Activated CD4-positive, alpha-beta T cell treated with anti-CD3 and anti-CD28 coated beads for 48 hours (primary cell): Measurements from ENCODE around the gene BIRC3.
"Not testable (repeated sequence)": the region's sequence is repeated elsewhere in the genome, so short reads cannot be mapped to it uniquely, and the experiment has no call there.

Experiments used
- DNase-seq: peaks from one replicate; pipeline ENCODE4 v3.0.0-alpha.2; 2020

BIRC3 gene

DNA sequence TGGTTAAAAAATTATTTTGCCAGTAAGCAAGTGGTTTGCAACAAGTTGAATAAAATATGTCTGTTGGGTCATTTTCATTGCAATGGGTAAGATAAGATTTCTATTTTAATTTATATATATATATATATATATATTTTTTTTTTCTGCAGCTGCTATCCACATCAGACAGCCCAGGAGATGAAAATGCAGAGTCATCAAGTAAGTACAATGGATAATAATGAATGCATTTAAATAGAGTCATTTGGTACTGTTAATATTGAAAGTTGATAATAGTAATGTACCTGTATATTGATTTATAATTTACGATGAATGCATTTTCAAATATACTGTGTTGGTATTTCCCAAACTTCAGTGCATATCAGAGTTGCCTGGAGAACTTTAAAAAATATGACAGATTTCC is 11.5 kb downstream of the BIRC3 start:
- DNase-seq, result no peak

DNA sequence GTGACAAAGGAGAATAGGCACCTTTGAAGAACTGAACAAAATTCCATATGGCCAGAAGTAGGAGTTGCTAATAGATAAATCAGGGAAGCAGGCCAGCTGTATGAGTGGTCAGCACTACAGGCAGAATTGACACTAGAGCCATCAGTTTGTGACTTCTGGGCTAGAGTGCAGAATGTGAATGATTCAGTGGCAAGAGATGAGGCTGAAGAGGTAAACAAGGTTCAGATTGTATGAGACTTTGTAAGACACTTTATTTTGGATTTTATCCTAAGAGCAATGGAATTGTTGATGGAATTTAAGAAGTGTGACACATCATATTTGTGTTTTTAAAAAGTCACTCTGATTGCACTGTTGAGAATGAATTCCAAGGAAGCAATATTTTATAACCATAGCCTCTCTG is 12.9 kb downstream of the BIRC3 start:
- no peak for DNase-seq

DNA sequence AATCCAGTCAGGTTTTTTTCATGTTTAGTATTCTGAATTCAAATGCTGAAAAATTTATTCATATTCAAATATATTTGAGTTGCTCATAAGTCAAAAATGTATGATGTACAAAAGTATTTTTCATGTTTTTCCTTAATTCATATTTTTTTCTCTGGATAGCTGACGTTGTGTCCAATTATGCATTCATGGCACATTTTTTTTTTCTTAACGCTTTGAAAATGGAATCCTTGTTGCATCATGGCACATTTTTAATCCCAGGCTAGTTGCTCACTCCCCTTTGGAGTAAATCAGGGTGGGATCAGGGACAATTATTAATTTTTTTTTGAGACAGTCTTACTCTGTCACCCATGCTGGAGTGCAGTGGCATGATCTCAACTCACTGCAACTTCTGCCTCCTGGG is 14.1 kb downstream of the BIRC3 start:
- DNase-seq, result no peak

DNA sequence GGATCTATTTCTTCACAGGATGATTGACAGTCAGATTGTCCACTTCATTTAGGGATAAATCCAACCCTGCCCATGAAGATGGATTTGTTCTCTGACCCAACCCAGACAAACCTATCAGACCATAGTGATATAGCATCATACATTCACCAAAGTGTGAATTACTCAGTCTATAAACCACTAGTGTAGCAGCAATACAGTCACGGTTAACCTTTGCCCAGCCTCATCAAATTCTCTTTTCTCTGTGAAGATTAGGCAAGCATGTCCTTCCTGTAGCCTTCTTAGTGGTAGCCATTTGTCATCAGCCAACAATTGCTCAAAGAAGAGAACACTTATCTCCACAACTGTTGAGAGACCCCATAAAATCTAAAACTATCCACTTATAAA is 15.3 kb downstream of the BIRC3 start:
- no peak for DNase-seq

DNA sequence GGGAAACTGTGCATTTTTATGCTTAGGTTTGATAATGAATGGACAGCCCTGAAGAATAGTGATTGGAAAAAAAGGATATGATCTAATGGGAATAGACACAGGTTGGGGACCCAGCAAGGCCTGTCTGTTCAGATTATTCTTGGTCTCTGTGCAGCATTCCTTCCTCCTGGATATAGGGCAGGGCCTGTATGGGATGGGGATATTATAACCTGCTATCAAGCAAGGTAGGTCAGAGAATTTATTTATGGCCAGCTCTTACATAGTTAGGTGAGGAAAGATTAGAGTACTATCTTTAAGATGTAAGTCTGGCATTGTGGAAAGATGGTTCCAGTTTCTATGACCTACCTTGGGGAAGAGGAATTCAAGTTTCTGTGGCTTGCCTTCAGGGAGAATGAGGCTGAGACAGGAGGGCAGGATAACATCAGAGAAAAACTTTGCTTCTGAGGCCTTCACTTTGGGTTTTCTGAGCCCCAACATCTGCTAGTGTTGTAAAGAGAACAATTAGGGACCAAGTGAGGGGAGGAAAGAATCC is 21.3 kb downstream of the BIRC3 start:
- DNase-seq, result no peak

DNA sequence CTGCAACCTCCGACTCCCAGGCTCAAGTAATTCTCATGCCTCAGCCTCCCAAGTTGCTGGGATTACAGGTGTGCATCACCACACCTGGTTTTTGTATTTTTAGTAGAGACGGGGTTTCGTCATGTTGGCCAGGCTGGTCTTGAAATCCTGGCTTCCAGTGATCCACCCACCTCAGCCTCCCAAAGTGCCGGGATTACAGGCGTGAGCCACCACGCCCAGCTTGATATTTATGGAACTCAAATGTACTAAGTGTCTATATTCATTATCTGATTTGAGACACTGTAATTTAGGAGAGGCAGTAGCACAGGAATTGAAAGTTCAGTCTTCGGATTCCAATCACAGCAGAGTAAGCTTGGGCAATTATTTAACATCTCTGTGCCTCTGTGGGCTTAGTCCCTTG is 24.0 kb downstream of the BIRC3 start:
- DNase-seq, result not testable (repeated sequence)

DNA sequence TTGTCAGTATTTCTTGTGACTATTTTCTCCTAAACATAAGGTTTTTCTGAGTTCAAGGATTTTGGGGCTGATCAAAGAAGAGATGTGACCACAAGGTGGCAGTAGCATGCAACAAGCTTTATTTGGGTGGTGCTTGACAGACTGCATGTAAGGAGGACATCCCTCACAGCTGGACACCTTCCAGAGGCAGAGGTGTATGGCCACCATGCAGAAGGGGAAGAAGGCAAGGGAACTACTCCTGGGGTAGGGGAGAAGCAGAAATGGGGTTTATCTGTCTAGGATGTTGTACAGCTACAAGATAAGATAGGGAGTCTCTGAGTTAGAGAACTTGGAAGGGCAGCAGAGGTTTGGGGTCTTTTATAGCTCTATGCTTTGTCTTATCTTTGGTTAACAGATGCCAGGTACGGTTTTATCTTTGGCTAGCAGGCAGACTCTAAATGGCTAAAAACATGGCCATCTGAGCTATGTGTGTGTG is 24.6 kb downstream of the BIRC3 start:
- peak; percentile 79 for DNase-seq

DNA sequence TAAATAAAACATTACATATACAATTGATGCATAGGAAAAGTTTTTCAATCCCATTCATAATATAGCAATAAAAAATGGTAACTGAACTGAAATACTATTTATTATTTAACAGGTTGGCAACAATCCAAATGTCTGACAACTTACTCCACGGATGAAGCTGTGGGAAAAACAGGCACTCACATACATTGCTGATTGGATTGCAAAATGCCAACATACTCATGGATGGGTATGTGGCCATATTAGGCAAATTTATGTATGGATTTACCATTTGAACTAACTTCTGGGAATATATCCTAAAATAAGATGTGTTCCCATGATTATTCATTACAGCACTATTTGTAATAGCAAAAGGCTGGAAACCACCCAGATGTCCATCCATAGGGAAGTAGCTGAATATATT is 26.5 kb downstream of the BIRC3 start:
- DNase-seq, result no peak

DNA sequence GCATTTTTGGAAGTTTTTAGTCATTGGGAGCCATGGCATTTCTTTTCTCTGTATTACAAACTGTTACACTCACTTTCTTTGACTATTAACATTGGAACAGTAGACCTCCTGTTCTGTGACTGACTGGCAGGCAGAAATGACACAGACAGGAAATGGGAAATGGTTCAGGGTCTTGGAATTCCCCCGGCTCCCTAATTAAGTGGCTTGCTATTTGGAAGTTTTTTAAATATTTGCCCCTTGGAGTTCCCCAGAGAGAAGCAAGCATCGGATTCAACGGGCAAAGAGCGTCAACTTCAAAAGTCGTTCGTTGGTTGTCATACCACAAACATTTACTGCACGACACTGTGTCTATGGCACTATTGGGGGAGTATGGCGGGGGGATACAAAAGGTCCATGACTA is 28.6 kb downstream of the BIRC3 start:
- no peak for DNase-seq

DNA sequence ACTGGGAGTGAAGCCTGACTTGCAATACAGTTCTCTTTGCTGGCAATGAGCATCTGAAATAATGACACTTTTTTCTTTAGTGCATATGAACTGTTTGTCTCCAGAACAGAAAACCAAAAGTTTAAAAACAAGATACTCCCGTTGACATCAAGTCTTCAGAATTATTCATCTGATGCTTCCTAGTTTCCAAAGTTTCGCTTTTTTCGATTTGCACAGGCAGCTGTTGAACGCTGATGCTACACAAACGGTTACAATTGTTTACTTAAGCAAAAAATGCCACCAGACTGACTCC is 29.1 kb downstream of the BIRC3 start:
- no peak for DNase-seq

DNA sequence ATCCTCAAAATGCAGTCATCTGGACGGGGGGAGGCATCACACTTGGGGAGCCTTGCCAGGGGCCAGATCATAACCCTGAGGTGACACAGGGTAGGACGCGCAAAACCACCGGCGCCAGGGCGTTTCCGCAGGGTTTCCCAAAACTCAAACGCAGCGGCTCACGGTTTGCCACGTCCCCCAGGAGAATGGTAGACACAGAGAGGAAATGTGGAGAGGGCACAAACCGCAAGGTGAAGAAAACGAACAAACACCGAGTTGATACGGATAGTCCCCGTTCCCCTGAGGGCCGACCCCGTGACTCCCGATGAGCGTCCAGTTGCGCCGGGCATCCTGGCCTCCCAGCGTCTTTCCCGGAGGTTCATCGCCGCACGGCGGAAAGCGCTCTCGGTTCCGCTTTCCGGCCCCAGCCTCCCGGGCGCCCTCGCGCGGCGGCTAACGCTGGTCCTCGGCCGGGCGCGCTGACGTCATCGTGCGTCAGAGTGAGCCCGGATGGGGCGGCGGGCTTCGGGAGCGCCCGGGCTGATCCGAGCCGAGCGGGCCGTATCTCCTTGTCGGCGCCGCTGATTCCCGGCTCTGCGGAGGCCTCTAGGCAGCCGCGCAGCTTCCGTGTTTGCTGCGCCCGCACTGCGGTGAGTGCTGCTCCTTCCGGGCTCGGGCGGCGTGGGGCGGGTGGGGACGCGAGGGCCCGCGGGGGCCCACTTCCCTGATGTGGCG is 29.6 kb downstream of the BIRC3 start, which contains the start of gene BIRC2:
Gene BIRC2 (plus strand): TSS at position 467 of the 714 bp plus-strand sequence. CDS start 2,641 bp downstream, outside the sequence.
- peak; percentile 97 for DNase-seq

DNA sequence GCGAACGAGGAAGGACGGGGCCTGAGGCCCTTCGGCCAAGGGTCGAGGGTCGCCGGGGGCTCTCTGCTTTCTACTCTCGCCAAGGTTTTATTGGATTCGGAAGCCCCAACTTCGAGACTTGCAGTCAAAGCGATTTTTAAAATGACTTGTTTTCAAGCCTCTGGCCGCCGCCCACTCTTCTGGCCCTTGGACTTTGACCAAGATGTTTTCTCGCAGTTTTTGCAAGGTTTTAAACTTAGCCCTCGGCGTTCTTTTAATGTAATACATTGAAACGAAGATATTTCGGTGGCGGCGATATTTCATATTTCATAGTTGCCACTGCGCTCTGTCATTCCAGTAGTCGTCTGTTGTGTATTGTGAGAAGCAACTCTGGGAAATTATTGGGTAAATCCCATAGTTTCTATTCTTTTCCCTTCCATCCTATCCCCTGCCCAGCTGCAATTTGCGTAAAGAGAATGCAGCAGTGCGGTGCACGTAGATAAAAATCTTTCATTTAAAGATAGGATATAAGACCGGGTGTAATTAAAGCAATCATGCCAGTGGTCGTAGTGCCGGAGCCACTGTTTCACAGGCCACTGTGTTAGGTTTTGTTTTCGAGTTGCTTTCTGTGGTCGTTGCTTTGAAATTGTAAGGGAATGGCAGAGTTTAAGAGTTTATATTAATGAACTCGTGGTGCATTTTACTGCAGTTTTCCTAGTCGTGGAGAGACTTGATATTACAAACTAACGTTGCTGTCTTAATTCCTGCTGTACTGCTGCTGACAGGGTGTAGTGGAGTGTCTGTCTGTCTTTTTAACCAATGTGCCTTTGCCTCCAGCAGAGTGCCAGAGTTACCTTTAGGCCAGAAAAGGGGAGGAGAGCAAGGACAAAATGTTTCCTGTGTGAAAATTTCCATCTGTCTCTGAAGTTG is 30.4 kb downstream of the BIRC3 start:
- no peak for DNase-seq

DNA sequence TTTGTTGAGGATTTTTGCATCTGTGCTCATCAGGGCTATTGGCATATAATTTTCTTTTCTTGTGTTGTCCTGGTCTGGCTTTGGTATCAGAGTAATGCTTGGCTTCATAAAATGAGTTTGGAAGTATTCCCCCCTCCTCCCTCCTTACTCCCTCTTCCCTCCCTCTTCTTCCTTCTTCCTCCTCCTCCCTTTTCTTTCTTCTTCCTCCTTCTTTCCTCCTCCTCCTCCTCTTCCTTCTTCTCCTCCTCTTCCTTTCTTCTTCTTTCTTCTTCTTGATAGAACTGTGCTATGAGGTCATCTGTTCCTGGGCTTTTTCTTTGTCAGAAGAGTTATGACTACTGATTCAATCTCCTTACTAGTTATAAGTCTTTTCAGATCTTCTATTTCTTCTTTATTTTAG is 39.8 kb downstream of the BIRC3 start:
- no peak for DNase-seq

DNA sequence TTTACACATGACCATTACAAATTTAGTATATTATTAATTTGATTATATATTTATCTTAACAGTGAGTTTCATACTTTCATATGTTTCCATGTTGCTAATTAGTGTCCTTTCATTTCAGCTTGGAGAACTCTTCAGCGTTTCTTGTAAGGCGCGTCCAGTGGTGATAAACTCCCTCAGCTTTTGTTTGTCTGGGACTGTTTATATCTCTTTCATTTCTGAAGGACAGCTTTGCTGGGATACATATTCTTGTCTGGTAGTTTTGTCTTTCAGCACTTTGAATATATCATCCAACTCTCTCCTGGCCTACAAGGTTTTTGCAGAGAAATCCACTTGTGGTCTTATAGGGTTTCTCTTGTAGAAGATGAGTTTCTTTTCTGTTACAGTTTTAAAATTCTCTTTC is 42.1 kb downstream of the BIRC3 start:
- no peak for DNase-seq

DNA sequence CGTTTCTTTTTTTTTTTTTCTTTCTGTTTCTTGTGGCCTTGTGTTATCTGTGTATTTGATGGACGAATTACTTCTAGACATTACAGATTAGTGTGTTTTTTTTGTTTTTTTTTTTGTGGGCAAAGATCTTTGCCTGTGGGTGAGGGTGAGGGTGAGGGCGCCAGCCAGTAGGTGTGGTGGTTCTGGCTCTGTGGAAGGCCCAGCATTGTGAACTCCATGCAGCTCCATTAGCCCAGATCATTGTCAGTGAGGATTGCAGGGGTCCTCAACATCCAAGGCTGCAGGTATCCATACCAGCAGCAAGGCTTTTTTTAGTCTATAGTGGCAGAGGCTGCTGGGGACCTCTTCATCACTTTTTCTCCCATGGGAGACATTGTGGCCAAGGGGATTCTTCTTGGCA is 43.4 kb downstream of the BIRC3 start:
- no peak for DNase-seq

DNA sequence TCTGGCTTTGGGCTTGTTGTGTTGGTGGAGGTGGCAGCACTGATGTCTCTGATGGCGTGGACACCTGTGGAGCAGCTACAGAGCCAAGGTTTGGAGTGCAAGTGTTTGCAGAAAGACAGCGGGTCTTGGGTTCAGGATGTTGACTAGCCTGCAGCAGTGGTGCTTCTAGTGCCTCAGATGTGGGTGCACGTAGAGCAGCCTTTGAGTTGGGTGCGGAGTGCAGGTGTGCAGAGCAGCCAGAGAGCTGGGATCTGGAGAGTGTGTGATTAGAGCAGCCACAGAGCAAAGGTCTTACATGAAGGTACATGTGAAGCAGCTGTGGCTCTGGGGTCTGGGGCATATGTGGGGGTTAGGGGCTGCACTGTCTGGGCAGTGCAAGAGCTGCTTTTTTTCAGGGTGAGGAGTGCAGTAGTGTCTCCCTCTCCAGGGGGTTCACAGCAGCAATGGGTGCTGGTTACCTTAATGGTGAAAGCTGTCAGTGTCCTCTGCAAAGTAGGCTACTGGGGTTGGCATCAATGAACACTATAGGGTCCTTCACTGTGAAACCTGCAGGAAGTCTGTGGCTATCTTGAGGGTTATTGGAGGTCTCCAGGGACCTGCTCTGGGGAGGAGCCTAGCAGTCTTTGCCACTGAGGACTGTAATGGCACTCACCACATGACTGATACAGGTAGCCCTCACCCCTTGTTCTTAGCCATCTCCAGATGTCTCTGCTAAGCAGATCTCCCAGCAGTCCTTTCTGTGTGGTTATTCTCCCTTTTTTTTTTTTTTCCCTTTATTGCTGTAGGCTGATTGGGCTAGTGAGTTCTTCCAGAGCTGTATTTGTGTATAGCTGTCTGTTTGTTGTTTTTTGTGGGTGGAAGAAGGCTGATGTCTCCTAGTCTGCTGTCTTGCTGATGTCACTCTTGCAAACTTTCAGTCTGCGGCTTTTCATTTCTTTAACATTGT is 44.1 kb downstream of the BIRC3 start:
- no peak for DNase-seq

DNA sequence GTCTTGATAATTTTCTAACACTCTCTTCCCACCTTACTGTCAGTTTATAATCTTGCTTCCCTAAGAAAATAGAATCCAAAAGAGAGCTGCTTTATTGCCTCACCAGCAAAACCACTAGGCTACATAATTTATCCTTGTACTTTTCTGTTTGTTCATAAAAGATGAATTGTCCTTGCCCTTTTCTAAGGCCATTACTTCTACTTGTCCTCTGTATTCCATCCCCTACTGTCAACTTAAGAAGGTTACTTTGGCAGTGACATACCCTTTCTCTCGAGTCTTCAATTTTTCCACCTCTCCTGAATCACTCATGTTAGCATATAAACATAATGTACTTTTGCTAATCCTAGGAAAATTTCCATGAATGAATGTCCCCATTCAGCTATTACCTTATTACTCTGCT is 47.7 kb downstream of the BIRC3 start:
- no peak for DNase-seq

DNA sequence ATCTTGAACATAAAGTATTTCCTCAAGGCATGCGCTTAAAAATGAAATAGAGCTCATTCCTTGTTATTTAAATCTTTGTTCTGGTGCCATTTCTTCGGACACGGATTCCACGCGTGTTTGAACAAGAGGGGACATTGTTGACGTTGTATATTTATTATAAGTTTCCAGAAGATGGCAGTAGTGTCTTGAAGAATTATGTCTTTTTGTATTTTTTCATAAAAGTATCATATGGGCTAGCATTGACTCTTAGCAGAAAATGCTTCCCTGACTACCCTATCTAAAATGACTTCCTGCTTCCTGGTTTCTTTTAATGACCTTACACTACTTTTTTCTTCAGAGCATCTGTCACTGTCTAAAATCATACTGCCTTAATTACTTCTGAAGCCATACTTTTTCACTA is 50.1 kb downstream of the BIRC3 start:
- DNase-seq, result no peak

DNA sequence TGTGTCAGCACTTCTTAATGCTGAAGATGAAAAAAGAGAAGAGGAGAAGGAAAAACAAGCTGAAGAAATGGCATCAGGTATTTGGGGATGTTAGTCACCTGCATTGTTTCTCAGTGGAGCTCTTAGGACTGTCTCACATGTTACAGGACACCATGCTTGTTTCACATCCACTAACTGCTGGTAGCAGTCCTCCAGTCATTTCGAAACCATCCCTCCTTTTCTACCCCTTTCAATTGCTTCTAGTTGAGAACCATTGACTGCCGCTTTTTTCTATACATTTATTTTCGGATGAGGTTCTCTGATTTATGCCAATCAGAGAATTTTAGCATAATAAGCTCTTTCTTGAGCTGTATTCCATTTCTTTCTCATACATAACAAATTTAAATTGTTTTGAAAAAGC is 51.2 kb downstream of the BIRC3 start:
- no peak for DNase-seq

DNA sequence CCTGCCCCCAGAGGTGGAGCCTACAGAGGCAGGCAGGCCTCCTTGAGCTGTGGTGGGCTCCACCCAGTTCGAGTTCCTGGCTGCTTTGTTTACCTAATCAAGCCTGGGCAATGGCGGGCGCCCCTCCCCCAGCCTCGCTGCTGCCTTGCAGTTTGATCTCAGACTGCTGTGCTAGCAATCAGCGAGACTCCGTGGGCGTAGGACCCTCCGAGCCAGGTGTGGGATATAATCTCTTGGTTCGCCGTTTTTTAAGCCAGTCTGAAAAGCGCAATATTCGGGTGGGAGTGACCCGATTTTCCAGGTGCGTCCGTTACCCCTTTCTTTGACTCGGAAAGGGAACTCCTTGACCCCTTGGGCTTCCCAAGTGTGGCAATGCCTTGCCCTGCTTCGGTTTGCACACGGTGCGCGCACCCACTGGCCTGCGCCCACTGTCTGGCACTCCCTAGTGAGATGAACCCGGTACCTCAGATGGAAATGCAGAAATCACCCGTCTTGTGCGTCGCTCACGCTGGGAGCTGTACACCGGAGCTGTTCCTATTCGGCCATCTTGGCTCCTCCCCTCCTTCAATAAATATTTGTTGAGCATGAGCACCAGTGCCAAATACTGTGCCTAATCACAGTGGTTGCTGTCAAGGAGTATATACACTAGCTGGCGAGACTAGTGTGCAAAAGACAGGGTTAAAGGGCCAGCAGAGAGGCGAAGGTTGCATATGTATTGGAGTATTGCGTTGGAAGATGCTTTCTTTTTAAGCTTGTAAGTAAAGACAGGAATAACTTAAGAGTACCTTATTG is 57.5 kb downstream of the BIRC3 start:
- DNase-seq, result not testable (repeated sequence)

DNA sequence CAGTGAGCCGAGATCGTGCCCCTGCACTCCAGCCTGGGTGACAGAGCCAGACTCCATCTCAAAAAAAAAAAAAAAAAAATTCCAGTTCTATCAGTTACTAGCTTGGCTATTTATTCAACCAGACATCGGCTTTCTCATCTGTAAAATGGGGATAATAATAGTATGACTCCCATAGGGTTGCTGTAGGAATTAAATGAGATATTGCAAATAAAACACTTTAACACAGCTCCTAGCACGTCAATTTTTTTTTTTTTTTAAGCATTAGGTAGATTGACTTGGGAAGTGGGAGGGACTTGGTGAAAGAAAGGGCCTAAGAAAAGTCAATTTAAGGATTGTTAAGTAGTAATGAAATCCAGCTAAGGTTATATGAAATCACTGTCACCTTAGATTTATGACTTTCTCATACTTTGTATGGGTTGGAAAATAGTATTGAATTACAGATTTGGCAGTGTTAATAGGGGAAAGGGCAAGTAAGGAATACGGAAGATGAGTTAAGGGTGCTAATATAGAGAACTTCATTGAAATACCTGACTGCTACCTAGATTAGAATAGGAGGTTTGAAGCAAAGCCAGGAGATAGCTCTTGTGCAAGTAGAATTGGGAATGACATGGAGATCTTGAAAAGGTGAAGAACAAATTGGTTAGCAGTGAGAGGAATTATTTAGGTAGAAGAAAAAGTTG is 58.6 kb downstream of the BIRC3 start:
- no peak for DNase-seq
